Measurements from ENCODE around the gene SPDYE16.
A peak's percentile ranks its signal among the peaks of the same experiment; 100 is the strongest.
"Not testable (repeated sequence)": the region's sequence is repeated elsewhere in the genome, so short reads cannot be mapped to it uniquely, and the experiment has no call there.

Gene SPDYE16

GRCh38 chr7:76543197-76543596, at the start of gene SPDYE16:
Gene SPDYE16, minus strand, starts transcription at chr7:76543297. Its CDS starts 1,838 bp downstream, at chr7:76541459.
- not testable (repeated sequence) for DNase-seq

- DNase-seq: not testable (repeated sequence)
Measured at GRCh38 chr7:76592694-76593093, 49.6 kb upstream of the SPDYE16 start.

- DNase-seq: not testable (repeated sequence)
Measured at GRCh38 chr7:76591602-76592304, 48.7 kb upstream of the SPDYE16 start.

GRCh38 chr7:76591033-76591432, 47.9 kb upstream of the SPDYE16 start:
- DNase-seq: not testable (repeated sequence)

GRCh38 chr7:76588586-76588985, 45.5 kb upstream of the SPDYE16 start:
- DNase-seq: not testable (repeated sequence)

- DNase-seq: not testable (repeated sequence)
Measured at GRCh38 chr7:76586585-76587315, 43.7 kb upstream of the SPDYE16 start.

GRCh38 chr7:76583636-76584281, 40.7 kb upstream of the SPDYE16 start:
- not testable (repeated sequence) for DNase-seq

- peak; percentile 16 for DNase-seq
Measured at GRCh38 chr7:76582848-76583631, 39.9 kb upstream of the SPDYE16 start.

- not testable (repeated sequence) for DNase-seq
Measured at GRCh38 chr7:76575919-76576655, 33.0 kb upstream of the SPDYE16 start.

GRCh38 chr7:76575431-76575830, 32.3 kb upstream of the SPDYE16 start:
- DNase-seq: not testable (repeated sequence)

GRCh38 chr7:76572296-76572695, 29.2 kb upstream of the SPDYE16 start:
- not testable (repeated sequence) for DNase-seq

GRCh38 chr7:76570324-76570775, 27.3 kb upstream of the SPDYE16 start:
- not testable (repeated sequence) for DNase-seq

- DNase-seq: not testable (repeated sequence)
Measured at GRCh38 chr7:76568742-76569141, 25.6 kb upstream of the SPDYE16 start.

GRCh38 chr7:76567753-76568152, 24.7 kb upstream of the SPDYE16 start:
- not testable (repeated sequence) for DNase-seq

- DNase-seq: not testable (repeated sequence)
Measured at GRCh38 chr7:76567311-76567710, 24.2 kb upstream of the SPDYE16 start.

- not testable (repeated sequence) for DNase-seq
Measured at GRCh38 chr7:76565001-76565400, 21.9 kb upstream of the SPDYE16 start.

- DNase-seq: not testable (repeated sequence)
Measured at GRCh38 chr7:76561342-76561741, 18.2 kb upstream of the SPDYE16 start.

GRCh38 chr7:76560157-76560556, 17.1 kb upstream of the SPDYE16 start:
- DNase-seq: not testable (repeated sequence)

- not testable (repeated sequence) for DNase-seq
Measured at GRCh38 chr7:76559685-76560084, 16.6 kb upstream of the SPDYE16 start.

- not testable (repeated sequence) for DNase-seq
Measured at GRCh38 chr7:76551992-76552391, 8.9 kb upstream of the SPDYE16 start.

GRCh38 chr7:76549855-76550248, 6.8 kb upstream of the SPDYE16 start:
- not testable (repeated sequence) for DNase-seq
